Heart right ventricle (tissue), 16 donors: ENCODE data around the gene FBLIM1. TPM values are rescaled to one million over a fixed set of nuclear protein-coding genes. Genes with fewer than 3 reads are reported as not detected.

Experiments
- ATAC-seq, 8 donors: fragments of 200-7000 bp; cut with Tn5 transposase; one replicate each; pipeline ENCODE4 v1.9.1; 2020; ENCODE audit warnings: mild to moderate bottlenecking in 8 of 8, moderate library complexity in 8 of 8, moderate number of reproducible peaks in 1 of 8
- DNase-seq, 2 donors: peaks; one replicate each; pipeline ENCODE4 v3.0.0-alpha.2; 2020
- H3K27ac ChIP-seq, 10 donors: fragments of 200-600 bp; sonication (generic) in 2 of 10; one replicate each; pipeline versions ENCODE4 v1.5.0 to v1.8.0; 2020 to 2022; ENCODE audit warnings: mild to moderate bottlenecking in 3 of 10
- H3K27me3 ChIP-seq, 7 donors: fragments of 200-600 bp; one replicate each; pipeline ENCODE4 v1.8.0; 2021 to 2022; ENCODE audit warnings: mild to moderate bottlenecking in 2 of 7
- H3K36me3 ChIP-seq, 9 donors: fragments of 200-600 bp; sonication (generic) in 1 of 9; one replicate each; pipeline versions ENCODE4 v1.5.0 to v1.8.0; 2020 to 2022; ENCODE audit warnings: mild to moderate bottlenecking in 2 of 9
- H3K4me1 ChIP-seq, 9 donors: fragments of 200-600 bp; sonication (generic) in 1 of 9; one replicate each; pipeline versions ENCODE4 v1.5.0 to v1.8.0; 2020 to 2022; ENCODE audit warnings: mild to moderate bottlenecking in 4 of 9
- H3K4me3 ChIP-seq, 10 donors: fragments of 200-600 bp; sonication (generic) in 2 of 10; one replicate each; pipeline versions ENCODE4 v1.5.0 to v1.8.0; 2020 to 2022; ENCODE audit warnings: mild to moderate bottlenecking in 7 of 10, moderate library complexity in 2 of 10
- H3K9me3 ChIP-seq, 11 donors: fragments of 200-600 bp in 10 of 11; sonication (generic) in 2 of 11; one replicate each; pipeline versions ENCODE4 v1.5.0 to v1.8.0; 2013 to 2022; ENCODE audit warnings: mild to moderate bottlenecking in 2 of 11, control low read depth in 1 of 11, moderate library complexity in 1 of 11
- WGBS, 2 donors: extraction: QIAGEN DNeasy Blood & Tissue Kit; methylation state at CpG; one replicate each; pipeline ENCODE4 v1.1.7; 2013; ENCODE audit warnings: inconsistent platforms in 1 of 2; 5-methylcytosine and 5-hydroxymethylcytosine counted together
- intact Hi-C, 10 donors: fragments of 100-400 bp; cut with DNase I; formaldehyde crosslinking; loops; one replicate each; pipeline versions ENCODE4 v1.11.1 to v1.14.2; 2022
- polyA plus RNA-seq, 2 donors: library from polyadenylated mRNA; stranded (reverse); fragments of 200-250 nt; gene quantifications; one replicate each; pipeline ENCODE4 v1.2.3, GENCODE V29; 2013
- total RNA-seq, 10 donors: library from RNA; stranded (reverse); fragmentation: NEBNext Ultra II Directional in 3 of 10; extraction: Animal tissue kit (Norgen Biotek cat#: 25700) in 3 of 10; gene quantifications; one replicate each; pipeline versions ENCODE4 v1.2.1 to v1.2.4, GENCODE V29; 2021 to 2023
- TF ChIP-seq, protein P1 (sequence below), 9 donors: fragments of 200-600 bp; sonication (generic) in 2 of 9; IDR thresholded peaks; one replicate each; pipeline versions ENCODE4 v1.5.0 to v1.8.0; 2021 to 2022; ENCODE audit warnings: antibody characterized with exemption in 9 of 9, mild to moderate bottlenecking in 5 of 9, moderate library complexity in 1 of 9
- donor health status: Arrhythmogenic right ventricular cardiomyopathy.
- donor health status: ischemic (EF 13 %, LVEDD 7.1; RV severe dilation, severe dysfunction).
- donor health status: healthy with polysubstance abuse.
- donor health status: DM: no; HTN: yes; CAD: no.
- donor health status: DM: no; HTN: no; CAD: no.
- donor health status: ischemic (EF 25% LVEDD 6.9; RV normal size, moderate dysfunction).
- donor health status: ischemic (EF 25% LVEDD 5.7; RV mildly dilated, moderate dysfunction).
- donor health status: healthy.
- donor health status: DM: yes; HTN: yes; CAD: no.
- donor health status: Ischemic cardiomyopathy.
- donor health status: ischemic (EF 35%, LVEDD 5.7; RV mildly dilated, moderate dysfunction).
- donor health status: nonischemic (EF 11% LVEDD 7.7; RV severe dilation, severe dysfunction).
- donor health status: DM: yes; HTN: yes; CAD: no.
- donor health status: PGD.
- donor health status: ischemic (EF 29% LVEDD 5.4; RV normal size, mild dysfunction).
- donor health status: nonischemic (EF 23%, LVEDD 6.1; RV moderate dilation, normal function).

Gene FBLIM1
- total and polyA plus RNA-seq, 12 donors, result 27.0 to 115 (median 58.7) TPM

DNA sequence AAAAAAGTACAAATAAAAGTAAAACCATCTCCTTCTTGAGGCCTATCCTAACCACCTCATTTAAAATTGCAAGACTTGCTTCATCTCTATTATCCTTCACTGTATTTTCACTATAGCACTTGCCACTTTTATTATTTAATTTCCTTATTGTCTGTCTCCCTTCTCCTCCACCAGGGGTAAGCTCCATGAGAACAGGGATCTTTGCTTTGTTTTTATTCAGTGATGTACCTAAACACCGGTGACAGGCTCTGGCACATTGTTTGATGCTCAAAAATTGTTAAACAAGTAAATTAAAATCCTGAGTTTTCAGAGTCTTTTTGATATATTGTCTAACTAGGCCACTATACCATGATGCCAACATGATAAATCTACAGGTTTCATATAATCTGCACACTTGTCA is 71.7 kb downstream of the FBLIM1 start:
- ATAC-seq, result no peak
- intact Hi-C loops, result loop anchor here in 4 of 10 donors (5.0 to 10.0 kb wide), 2 partner anchors 55 to 57 kb away; no protein-coding TSS in a partner anchor

DNA sequence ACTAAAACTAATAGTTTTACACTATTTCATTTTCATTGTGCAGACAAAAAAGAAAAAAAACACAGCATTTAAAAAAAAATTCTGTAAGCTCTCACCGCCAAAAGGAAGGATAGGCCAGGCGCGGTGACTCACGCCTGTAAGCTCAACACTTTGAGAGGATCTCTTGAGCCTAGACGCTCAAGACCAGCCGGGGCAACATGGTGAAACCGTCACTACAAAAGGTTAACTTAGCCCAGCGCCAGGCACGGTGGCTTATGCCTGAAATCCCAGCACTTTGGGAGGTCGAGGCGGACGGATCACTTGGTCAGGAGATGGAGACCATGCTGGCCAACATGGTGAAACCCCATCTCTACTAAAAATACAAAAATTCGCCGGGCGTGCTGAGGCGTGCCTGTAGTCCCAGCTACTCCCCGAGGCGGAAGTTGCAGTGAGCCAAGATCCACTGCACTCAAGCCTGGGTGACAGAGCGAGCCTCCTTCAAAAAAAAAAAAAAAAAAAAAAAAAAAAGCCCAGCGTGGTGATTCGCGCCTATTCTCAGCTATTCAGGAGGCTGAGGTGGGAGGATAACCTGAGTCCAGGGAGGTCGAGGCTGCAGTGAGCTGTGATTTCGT is 74.6 kb downstream of the FBLIM1 start:
- ATAC-seq, result no peak
- H3K4me1 ChIP-seq, result peaks cover 3 to 66% (median 26%) of the 10 kb centered on the region in 9 donors
- 53 to 62% methylated on average over 24 of the region's 24 CpGs for WGBS, 2 donors
- intact Hi-C loops, result loop anchor here in 4 of 10 donors (5.0 to 10.0 kb wide), 2 partner anchors 52 to 54 kb away; no protein-coding TSS in a partner anchor
- peaks cover 0 to 5% (median 0%) of the 10 kb centered on the region in 9 donors for H3K36me3 ChIP-seq
- H3K9me3 ChIP-seq, result no peaks in the 10 kb centered on the region
- H3K27me3 ChIP-seq, result no peaks in the 10 kb centered on the region
- TF ChIP-seq, protein P1, sequence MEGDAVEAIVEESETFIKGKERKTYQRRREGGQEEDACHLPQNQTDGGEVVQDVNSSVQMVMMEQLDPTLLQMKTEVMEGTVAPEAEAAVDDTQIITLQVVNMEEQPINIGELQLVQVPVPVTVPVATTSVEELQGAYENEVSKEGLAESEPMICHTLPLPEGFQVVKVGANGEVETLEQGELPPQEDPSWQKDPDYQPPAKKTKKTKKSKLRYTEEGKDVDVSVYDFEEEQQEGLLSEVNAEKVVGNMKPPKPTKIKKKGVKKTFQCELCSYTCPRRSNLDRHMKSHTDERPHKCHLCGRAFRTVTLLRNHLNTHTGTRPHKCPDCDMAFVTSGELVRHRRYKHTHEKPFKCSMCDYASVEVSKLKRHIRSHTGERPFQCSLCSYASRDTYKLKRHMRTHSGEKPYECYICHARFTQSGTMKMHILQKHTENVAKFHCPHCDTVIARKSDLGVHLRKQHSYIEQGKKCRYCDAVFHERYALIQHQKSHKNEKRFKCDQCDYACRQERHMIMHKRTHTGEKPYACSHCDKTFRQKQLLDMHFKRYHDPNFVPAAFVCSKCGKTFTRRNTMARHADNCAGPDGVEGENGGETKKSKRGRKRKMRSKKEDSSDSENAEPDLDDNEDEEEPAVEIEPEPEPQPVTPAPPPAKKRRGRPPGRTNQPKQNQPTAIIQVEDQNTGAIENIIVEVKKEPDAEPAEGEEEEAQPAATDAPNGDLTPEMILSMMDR (IDR thresholded peaks at IDR 0.05), result no peak
- DNase-seq, result peak; percentile 53 to 59
- peak overlapping the region in 9 of 10 donors; percentile 67 to 91 (median 87) for H3K4me3 ChIP-seq
- peak overlapping the region; percentile 97 to 100 (median 100) for H3K27ac ChIP-seq

More for the DNA sequence above, 71.7 kb downstream of the FBLIM1 start:
- TF ChIP-seq, protein P1 (IDR thresholded peaks at IDR 0.05), result no peak
- Histone ChIP-seq H3K27ac (peak overlapping the region in 3 of 10 donors; percentile 13 to 75 (median 16)), H3K36me3 (peaks cover 0 to 5% (median 0%) of the 10 kb centered on the region in 9 donors), H3K4me3 (peak overlapping the region in 1 of 10 donors; percentile 27), H3K4me1 (peaks cover 3 to 62% (median 20%) of the 10 kb centered on the region in 9 donors), H3K9me3 (no peaks in the 10 kb centered on the region), H3K27me3 (no peaks in the 10 kb centered on the region)
- 67 to 84% methylated on average over 1 of the region's 1 CpG for WGBS, 2 donors
- DNase-seq, result no peak

DNA sequence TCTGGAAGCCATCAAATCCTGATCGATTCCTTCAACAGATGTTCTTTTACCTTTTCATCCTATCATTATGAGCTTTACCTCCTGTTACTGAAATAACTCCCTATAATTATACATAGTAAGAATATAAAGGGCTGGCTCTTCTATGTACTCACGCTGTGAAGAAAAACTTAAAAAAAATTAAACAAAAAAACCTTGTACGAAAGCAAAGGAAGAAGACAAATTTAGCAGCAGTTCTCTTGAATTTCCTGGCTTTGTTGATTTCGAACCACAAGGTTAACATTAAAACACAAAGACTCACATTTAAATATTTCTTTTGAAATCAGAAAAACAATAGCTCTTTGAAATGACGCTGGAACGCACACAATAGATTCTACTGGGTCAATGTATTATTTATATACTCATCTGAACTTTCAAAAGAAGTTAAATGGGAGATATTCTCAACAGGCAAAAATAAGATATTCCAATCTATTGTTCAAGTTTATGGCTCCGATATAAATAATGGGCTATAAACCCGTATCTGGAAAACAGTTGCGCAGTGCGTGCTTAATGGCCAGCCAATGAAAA is 75.3 kb downstream of the FBLIM1 start:
- TF ChIP-seq, protein P1 (IDR thresholded peaks at IDR 0.05), result no peak
- DNase-seq, result no peak
- H3K4me1 ChIP-seq, result peaks cover 3 to 65% (median 26%) of the 10 kb centered on the region in 9 donors
- intact Hi-C loops, result loop anchor here in 8 of 10 donors (1.0 to 10.0 kb wide), 4 partner anchors 14 to 53 kb away; no protein-coding TSS in a partner anchor
- no peak for ATAC-seq
- peak overlapping the region; percentile 67 to 91 (median 87) for H3K4me3 ChIP-seq
- WGBS, 2 donors, result 1% methylated on average over 10 of the region's 10 CpGs
- peak overlapping the region; percentile 97 to 100 (median 100) for H3K27ac ChIP-seq
- H3K9me3 ChIP-seq, result no peaks in the 10 kb centered on the region
- H3K27me3 ChIP-seq, result no peaks in the 10 kb centered on the region
- H3K36me3 ChIP-seq, result peaks cover 0 to 5% (median 0%) of the 10 kb centered on the region in 9 donors

DNA sequence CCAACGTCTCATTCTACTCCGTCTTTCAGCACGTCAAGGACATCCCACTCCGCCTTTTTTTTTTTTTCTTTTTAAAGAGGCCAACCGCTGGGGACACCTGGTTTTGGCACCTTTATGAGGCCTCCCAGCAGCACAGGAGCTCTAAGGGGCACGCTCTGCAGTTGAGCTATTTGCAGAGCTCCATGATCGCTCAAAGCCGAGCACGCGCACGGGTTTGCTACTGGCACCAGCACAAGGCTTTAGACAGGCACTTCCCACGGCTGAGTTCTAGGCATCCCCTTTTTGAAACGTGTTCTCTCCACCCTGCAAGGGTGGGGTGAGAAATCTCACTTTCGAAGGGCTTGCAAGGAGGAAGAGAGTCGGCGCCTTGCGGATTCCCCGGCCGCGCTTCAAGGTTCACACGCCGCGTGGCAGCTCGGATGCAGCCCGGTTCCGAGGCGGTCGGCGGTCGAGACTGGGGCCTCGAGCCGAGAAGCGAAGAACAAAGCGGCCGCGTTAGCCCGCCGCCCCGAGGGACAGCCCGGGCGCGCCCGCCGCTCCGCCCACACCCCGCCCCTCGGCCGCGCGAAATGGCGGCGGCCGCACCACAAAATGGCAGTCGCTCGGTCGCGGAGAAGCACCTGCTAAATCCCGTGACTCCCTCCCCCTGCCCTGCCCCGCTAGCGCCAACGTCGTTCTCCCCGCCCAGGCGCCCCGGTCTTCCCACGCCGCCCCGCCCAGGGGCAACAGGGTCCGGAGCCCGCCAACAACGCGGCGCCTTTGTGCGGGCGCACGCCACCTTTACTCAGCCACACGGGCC is 76.0 kb downstream of the FBLIM1 start:
- peak overlapping the region; percentile 97 to 100 (median 100) for H3K27ac ChIP-seq
- H3K9me3 ChIP-seq, result no peaks in the 10 kb centered on the region
- TF ChIP-seq, protein P1 (IDR thresholded peaks at IDR 0.05), result no peak
- intact Hi-C loops, result loop anchor here in 8 of 10 donors (1.0 to 10.0 kb wide), 5 partner anchors 13 to 53 kb away; partner anchors contain the start of gene SPEN (in 1 of the 8)
- 0% methylated on average over 68 to 77 of the region's 77 CpGs for WGBS, 2 donors
- DNase-seq, result peak; percentile 89 to 90
- peak; percentile 76 to 88 (median 80) for ATAC-seq
- H3K4me3 ChIP-seq, result peak overlapping the region; percentile 67 to 91 (median 87)
- peaks cover 3 to 59% (median 26%) of the 10 kb centered on the region in 9 donors for H3K4me1 ChIP-seq
- no peaks in the 10 kb centered on the region for H3K27me3 ChIP-seq
- H3K36me3 ChIP-seq, result peaks cover 0 to 5% (median 0%) of the 10 kb centered on the region in 9 donors
